Aorta (tissue), 5 donors: ENCODE measurements around the gene TRIM40. TPM values are rescaled to one million over a fixed set of nuclear protein-coding genes. Genes with fewer than 3 reads are reported as not detected.
"Not testable (repeated sequence)": the region's sequence is repeated elsewhere in the genome, so short reads cannot be mapped to it uniquely, and the experiment has no call there.

ENCODE experiments used
- ATAC-seq: fragments of 200-7000 bp; cut with Tn5 transposase; one replicate; pipeline ENCODE4 v1.9.1; 2022; ENCODE audit warnings: moderate library complexity; ENCODE audit not compliant: low FRiP score
- DNase-seq, 2 donors: peaks; one replicate each; pipeline ENCODE4 v3.0.0-alpha.2; 2020
- H3K27ac ChIP-seq, 2 donors: one replicate each; pipeline ENCODE4 v1.5.1; 2013; ENCODE audit warnings: low read length in 2 of 2, mild to moderate bottlenecking in 2 of 2, moderate library complexity in 2 of 2, control low read depth in 1 of 2, inconsistent platforms in 1 of 2, low read depth in 1 of 2
- H3K27me3 ChIP-seq, 2 donors: one replicate each; pipeline ENCODE4 v1.6.1; 2013; ENCODE audit warnings: control low read depth in 1 of 2, low read length in 1 of 2, mild to moderate bottlenecking in 1 of 2, moderate library complexity in 1 of 2; ENCODE audit not compliant: insufficient read depth in 2 of 2, control insufficient read depth in 1 of 2
- H3K36me3 ChIP-seq, 2 donors: one replicate each; pipeline ENCODE4 v1.6.1; 2013; ENCODE audit warnings: control low read depth in 1 of 2, low read length in 1 of 2, mild to moderate bottlenecking in 1 of 2; ENCODE audit not compliant: insufficient read depth in 2 of 2, control insufficient read depth in 1 of 2
- H3K4me1 ChIP-seq, 2 donors: one replicate each; pipeline ENCODE4 v1.6.1; 2013; ENCODE audit warnings: low read length in 2 of 2, control low read depth in 1 of 2, mild to moderate bottlenecking in 1 of 2, moderate library complexity in 1 of 2; ENCODE audit not compliant: insufficient read depth in 2 of 2, control insufficient read depth in 1 of 2
- H3K4me3 ChIP-seq, 2 donors: one replicate each; pipeline ENCODE4 v1.5.1; 2013; ENCODE audit warnings: low read length in 2 of 2, control low read depth in 1 of 2, mild to moderate bottlenecking in 1 of 2
- H3K9me3 ChIP-seq: one replicate; pipeline ENCODE4 v1.6.1; 2013; ENCODE audit warnings: mild to moderate bottlenecking, low read length; ENCODE audit not compliant: control insufficient read depth
- WGBS, 2 donors: extraction: QIAGEN DNeasy Blood & Tissue Kit; methylation state at CpG; one replicate each; pipeline ENCODE4 v1.1.7; 2013; 5-methylcytosine and 5-hydroxymethylcytosine counted together
- intact Hi-C, 2 donors: fragments of 100-400 bp; cut with DNase I; formaldehyde crosslinking; loops; one replicate each; pipeline versions ENCODE4 v1.14.2 to v1.15.0; 2022
- polyA plus RNA-seq, 2 donors: library from polyadenylated mRNA; stranded (reverse); fragments of 200-250 nt; gene quantifications; one replicate each; pipeline ENCODE4 v1.2.3, GENCODE V29; 2013
- total RNA-seq, 2 donors: library from RNA; stranded (reverse); fragmentation: NEBNext Ultra II Directional; extraction: Animal tissue kit (Norgen Biotek cat#: 25700); gene quantifications; one replicate each; pipeline ENCODE4 v1.2.1, GENCODE V29; 2021
- donor health status: healthy with polysubstance abuse.
- donor health status: Bipolar disorder and iron deficiency.
- donor health status: DM: no; HTN: no; CAD: no.
- donor health status: DM: no; HTN: no; CAD: no.
- donor health status: DM: yes; HTN: yes; CAD: no.

Gene TRIM40
- total and polyA plus RNA-seq, 4 donors, result 2.9 TPM; not detected in 3

DNA sequence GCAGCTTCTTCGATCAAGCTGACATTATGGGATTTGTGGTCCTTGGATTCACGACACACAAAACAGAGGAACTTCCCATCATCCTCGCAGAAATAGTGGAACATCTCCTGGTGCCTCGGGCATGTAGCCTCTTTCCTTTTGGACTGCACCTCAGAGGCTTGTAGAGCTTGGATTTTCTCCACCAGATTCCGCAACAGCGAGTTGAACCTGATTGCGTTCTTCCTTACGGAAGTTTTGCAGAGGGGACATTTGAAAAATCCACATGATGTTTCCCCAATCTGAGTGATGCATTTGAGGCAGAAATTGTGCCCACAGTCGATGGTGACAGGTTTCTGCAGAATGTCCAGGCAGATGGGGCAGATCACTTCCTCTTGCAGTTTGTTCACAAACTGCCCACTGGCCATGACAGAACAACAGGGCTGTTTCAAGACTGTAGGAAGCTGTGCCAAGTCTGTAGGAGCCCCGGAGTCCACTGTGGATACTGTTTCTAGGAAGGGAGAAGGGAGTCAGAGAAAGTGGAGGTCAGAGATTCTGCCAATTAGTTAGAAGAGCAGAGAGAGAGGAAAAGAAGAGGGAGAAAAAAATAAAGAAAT is 23.4 kb upstream of the TRIM40 start:
- no peaks in the 10 kb centered on the region for H3K36me3 ChIP-seq
- no peak overlapping the region for H3K4me3 ChIP-seq
- no peaks in the 10 kb centered on the region for H3K4me1 ChIP-seq
- 70 to 72% methylated on average over 10 of the region's 10 CpGs for WGBS, 2 donors
- DNase-seq (no peak), ATAC-seq (no peak)
- no peaks in the 10 kb centered on the region for H3K27me3 ChIP-seq
- no peak overlapping the region for H3K27ac ChIP-seq
- intact Hi-C loops, result no loop called here
- H3K9me3 ChIP-seq, result no peaks in the 10 kb centered on the region

DNA sequence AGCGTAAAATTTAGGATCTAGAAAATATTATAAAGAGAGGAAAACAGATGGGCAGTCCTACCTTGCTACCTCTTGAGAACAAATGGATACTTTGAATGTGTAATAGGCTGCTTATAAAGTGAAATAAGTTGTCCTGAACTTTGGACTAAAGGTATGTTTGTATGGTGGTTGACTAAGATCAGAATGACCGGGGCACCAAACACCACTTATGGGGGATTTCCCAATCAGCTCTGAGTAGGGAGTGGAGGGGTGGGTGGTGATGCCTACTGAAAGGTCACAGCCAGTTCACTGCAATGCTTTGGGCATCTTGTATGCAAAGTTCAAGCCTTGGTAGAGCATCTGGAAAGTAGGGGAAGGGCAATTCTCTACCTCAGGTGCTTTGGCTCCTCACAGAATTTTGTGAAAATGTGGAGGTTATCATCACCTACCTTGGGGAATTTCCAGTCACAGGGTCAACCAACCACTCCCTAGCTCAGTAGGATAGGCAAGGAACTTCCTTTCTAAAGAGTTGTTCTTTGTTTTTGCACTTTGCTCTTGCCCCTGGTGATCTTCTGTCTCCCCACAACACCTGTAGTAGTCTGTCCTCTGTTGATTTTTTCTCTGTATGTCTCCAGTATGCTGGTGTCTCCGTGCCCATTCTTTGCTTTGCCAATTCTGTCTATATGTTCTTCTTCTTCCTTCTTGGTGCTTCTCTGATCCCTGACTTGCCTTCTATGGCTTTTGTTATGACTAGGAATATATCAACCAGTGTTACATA is 22.8 kb upstream of the TRIM40 start, which contains the start of gene TRIM31:
TSS of gene TRIM31 (minus strand) at position 88 of the 757 bp plus-strand sequence. CDS start 285 bp downstream, outside the sequence.
- Histone ChIP-seq H3K27ac (no peak within 1 kb of the TSS), H3K4me1 (no peaks in the 10 kb centered on the region), H3K27me3 (no peaks in the 10 kb centered on the region), H3K9me3 (no peaks in the 10 kb centered on the region), H3K36me3 (no peaks in the 10 kb centered on the region), H3K4me3 (no peak within 1 kb of the TSS)
- ATAC-seq, result no peak
- DNase-seq, result no peak
- WGBS, 2 donors, result 80 to 82% methylated on average over 3 of the region's 3 CpGs
- intact Hi-C loops, result no loop called here

- no peak for DNase-seq
- no peak for ATAC-seq
- no peaks in the 10 kb centered on the region for H3K9me3 ChIP-seq
- H3K4me1 ChIP-seq, result no peaks in the 10 kb centered on the region
- no peak overlapping the region for H3K4me3 ChIP-seq
- intact Hi-C loops, result no loop called here
- H3K27ac ChIP-seq, result no peak overlapping the region
- H3K36me3 ChIP-seq, result no peaks in the 10 kb centered on the region
- no peaks in the 10 kb centered on the region for H3K27me3 ChIP-seq
- 65 to 81% methylated on average over 1 of the region's 1 CpG for WGBS, 2 donors
Observed at GRCh38 chr6:30113841-30114240, 22.1 kb upstream of the TRIM40 start.

DNA sequence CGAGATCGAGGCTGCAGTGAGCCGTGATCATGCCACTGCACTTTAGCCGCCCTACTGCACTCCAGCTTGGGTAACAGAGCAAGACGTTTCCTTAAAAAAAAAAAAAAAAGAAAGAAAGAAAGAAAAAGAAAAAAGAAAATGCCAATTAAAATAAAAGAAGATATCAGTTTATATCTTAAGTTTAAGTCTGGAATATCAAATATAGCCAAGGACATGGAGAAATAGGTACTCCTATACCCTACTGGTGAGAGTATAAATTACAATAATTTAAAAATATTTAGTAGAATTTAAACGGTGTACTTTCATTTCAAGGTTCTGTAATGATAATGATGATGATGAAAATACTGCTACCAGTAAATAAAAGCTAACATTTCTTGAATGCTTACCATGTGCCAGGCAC is 19.2 kb upstream of the TRIM40 start:
- ATAC-seq (no peak), DNase-seq (no peak)
- Histone ChIP-seq H3K27ac (no peak overlapping the region), H3K36me3 (no peaks in the 10 kb centered on the region), H3K27me3 (no peaks in the 10 kb centered on the region), H3K4me1 (no peaks in the 10 kb centered on the region), H3K4me3 (no peak overlapping the region), H3K9me3 (no peaks in the 10 kb centered on the region)
- 76 to 78% methylated on average over 6 of the region's 6 CpGs for WGBS, 2 donors
- intact Hi-C loops, result no loop called here

GRCh38 chr6:30118691-30119090 is 17.2 kb upstream of the TRIM40 start:
- H3K36me3 ChIP-seq, intact Hi-C loops, H3K4me3 ChIP-seq, H3K27ac ChIP-seq, DNase-seq, H3K9me3 ChIP-seq, ATAC-seq, H3K4me1 ChIP-seq, H3K27me3 ChIP-seq: not testable (repeated sequence)
- WGBS, 2 donors, result 90 to 94% methylated on average over 5 of the region's 5 CpGs

DNA sequence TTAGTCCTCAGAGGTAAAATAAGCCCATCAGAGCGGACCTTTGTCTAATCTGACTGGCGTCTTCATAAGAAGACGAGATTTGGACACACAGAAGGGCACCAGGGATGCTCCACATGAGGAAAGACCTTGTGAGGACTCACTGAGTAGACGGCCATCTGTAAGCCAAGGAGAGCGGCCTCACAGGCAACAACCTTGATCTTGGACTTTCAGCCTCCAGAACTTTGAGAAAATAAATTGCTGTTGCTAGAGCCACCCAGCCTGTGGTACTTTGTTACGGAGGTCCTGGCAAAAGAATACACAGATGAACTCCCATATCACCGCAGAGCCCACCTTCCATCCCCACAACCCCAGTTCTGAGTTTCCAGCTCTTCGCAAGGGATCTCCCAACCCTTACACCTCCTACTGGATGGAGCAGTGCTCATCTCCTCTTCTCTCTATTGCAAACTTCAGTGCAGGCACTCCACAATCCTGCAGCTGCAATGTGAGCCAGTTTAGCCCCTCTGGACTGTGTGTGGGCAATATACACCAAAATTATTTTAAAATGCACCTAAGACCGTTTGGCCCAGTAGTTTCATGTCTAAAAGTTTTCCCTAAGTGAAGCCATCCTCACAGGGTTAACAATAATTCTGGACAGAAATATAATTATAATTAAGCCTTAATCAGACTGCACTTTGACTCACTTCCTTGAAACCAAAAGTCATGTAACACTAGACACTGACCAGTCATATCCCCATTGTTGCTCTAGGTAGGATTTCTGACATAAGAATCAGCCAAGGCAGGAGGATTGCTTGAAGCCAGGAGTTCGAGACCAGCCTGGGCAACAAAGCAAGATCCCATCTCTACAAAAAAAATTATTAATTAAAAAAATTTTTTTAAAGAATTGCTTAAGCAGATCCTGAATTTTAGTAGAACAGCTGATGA is 14.2 kb upstream of the TRIM40 start:
- H3K27me3 ChIP-seq, result no peaks in the 10 kb centered on the region
- H3K4me3 ChIP-seq, result no peak overlapping the region
- no peaks in the 10 kb centered on the region for H3K9me3 ChIP-seq
- no peaks in the 10 kb centered on the region for H3K4me1 ChIP-seq
- intact Hi-C loops, result no loop called here
- 73 to 84% methylated on average over 10 of the region's 10 CpGs for WGBS, 2 donors
- no peak overlapping the region for H3K27ac ChIP-seq
- H3K36me3 ChIP-seq, result no peaks in the 10 kb centered on the region
- DNase-seq, result no peak
- no peak for ATAC-seq

GRCh38 chr6:30122515-30122914 is 13.4 kb upstream of the TRIM40 start:
- no peak overlapping the region for H3K4me3 ChIP-seq

DNA sequence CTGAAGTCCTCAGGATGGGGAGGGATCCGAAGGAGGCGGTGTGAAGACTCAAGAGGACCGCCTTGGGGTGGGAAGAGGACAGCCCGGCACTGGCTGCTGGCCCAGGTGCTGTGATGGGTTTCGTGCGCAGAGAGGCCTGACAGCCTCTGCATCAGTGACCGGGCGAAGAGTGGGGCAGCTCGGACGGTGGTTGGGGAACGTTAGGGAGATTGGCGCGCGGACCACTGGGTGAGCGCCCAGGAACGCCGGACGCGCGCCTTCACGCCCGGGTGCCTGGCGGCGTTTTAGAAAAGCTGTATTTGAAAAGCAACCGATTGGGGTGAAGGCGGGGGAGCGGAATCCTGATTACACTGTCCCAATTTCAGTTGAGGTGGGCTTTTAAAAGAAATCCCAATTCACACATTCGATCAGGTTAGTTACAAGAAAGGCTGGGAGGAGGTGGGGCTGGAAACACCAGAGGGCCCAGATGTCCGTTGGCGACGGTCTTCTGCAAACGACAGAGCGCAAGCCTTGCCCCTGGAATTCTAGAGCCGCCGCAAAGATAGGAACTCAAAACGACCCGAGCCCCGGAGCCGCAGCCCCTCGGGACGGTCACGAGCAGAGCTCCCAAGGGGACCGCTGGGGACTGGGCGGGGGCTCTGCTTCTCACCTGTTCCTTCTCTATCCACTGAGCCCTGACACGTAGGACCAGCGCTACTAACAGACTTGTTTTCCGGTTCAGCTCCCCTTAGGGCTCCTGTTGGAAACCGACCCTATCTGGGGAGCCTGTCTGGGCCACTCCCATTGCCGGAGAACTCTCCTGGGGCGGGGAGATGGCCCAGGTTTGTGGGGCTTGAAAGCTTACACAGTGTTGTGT is 8.5 kb upstream of the TRIM40 start:
- DNase-seq (no peak), ATAC-seq (no peak)
- Histone ChIP-seq H3K4me1 (no peaks in the 10 kb centered on the region), H3K36me3 (no peaks in the 10 kb centered on the region), H3K9me3 (no peaks in the 10 kb centered on the region), H3K27ac (no peak overlapping the region), H3K27me3 (no peaks in the 10 kb centered on the region), H3K4me3 (no peak overlapping the region)
- 3 to 6% methylated on average over 50 of the region's 50 CpGs for WGBS, 2 donors
- intact Hi-C loops, result no loop called here

More at GRCh38 chr6:30122515-30122914, 13.4 kb upstream of the TRIM40 start:
- 26 to 55% methylated on average over 2 of the region's 2 CpGs for WGBS, 2 donors
- Histone ChIP-seq H3K36me3 (no peaks in the 10 kb centered on the region), H3K27me3 (no peaks in the 10 kb centered on the region), H3K27ac (no peak overlapping the region), H3K4me1 (no peaks in the 10 kb centered on the region), H3K9me3 (no peaks in the 10 kb centered on the region)
- ATAC-seq, result no peak
- intact Hi-C loops, result no loop called here
- DNase-seq, result no peak
